GM21619 (cell line): ENCODE data around the gene GABRB2.

ENCODE experiments used
- ATAC-seq: cut with Tn5 transposase; IDR thresholded peaks from one replicate; pipeline ENCODE4 v1.9.1; 2021; ENCODE audit not compliant: unreplicated experiment

GABRB2 gene

DNA sequence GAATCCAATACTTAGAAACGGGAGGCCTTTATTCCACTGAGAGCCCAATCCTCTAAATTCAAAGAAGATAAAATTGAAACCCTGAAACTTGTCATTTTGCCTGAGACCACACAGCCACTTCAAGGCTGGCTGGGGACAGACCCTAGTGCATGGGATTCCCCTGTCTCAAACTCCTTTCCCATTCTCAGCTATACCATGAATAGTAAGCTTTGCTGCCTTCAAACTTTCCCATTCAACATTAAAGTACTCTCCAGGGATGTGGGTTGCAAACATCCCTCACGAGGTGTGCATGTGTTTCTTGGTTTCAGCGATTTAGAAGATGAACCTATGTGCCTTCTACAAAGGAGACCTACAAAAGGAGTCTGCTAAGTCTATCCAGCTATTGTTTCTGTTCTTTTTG is 64.6 kb downstream of the GABRB2 start:
- peak; percentile 81 for ATAC-seq

DNA sequence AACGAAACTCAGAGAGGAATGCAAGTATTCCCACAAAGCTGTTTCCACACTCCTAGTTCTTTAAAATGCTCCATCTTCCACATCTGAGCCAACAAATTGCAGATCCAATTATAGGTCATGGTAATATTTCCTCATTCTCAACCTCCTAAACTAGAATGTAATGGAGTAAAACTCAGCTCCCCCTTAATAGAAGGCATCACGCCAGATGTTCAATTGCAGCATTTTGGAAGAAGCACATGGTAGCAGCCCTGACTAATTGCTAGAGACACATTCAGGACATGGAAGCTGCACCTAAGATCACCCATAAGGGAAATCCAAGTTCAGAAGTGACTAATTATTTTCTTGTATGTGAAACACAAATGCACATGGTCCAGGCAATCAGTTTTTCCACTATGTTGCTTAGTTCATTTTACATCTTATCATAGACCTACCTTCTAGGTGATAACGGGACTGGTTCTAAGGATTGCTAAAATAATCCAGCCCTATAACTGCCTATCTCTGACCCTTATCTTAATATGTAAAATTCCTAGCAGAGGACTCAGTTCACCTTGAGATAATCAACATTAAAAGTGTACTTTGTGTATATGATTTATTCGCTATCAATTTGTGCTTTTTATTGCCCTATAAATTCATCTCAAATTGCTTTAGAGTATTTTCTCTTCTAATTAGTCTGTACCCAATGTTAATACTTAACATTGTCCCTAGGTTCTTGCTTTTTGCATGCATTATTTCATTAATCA is 75.1 kb downstream of the GABRB2 start:
- ATAC-seq, result no peak

DNA sequence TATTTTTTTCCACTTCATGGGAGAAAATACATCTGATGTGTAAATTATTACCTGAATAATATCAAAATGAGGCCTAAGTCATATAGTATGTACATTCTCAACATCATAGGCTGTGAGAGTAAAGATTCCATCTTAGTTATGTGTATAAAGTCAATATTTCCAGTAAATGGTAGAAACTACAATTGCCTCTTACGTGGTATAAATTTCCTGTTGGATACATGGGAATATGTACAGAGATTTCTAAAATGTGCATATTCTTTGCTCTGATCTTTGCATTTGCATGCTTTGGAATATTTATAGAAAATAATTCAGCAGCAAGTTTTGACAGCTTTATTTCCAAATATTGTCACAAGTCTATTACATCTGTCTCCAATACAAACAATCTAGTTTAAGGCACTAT is 78.8 kb downstream of the GABRB2 start:
- no peak for ATAC-seq

DNA sequence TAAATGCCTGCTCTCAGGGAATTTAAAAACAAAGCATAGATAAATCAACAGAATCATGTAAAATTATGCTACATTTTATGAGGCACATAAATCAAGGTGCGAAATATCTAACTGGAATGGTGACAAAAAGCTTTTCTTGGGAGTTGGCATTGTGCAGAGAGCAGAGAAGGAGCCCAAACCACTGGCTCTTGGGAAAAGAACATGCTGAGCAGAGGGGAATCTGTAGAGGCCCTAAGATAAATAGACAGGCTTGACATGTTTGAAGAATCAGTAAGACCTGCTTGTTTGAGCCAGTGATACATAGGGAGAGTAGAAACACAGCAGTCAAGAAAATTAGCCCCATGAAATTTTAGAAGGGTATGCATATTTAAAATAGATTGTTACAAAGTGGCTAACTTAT is 85.8 kb downstream of the GABRB2 start:
- ATAC-seq, result no peak

DNA sequence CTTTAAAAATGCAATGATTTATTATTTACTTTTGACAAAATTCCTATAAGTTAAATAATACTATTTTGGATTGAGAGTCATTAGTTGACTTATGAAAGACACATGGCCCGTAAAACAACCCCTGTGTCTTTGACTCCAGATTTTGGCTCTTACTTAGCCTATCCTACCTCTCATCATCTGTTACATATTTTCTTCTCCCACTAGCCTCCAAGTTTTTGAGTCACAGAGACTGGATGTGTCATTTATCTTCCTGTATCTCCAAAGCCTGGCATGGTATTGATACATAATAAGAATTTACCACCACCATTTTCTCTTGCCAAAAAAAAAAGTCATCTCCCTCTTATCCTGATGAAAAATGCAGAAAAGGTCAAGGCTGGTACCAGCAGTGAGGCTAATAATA is 99.9 kb downstream of the GABRB2 start:
- no peak for ATAC-seq

DNA sequence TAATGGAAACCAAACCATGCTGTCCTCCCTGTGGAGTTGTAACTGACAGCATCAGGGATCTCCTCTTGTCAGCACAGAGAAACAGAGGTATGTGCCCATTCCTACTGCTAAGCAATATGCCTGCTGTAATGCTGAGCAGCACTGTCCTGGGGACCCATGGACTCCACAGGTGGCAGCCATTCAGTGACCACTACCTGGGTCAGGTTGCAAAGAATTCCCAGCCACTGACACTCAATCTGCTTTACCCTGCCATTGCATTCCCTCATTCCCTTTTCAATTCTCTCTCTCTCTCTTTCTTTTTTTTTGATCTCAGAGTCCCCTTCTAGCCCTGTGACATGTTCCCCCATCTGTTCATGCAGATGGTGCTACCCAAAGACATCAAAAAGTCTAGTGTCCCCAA is 104.1 kb downstream of the GABRB2 start:
- no peak for ATAC-seq

DNA sequence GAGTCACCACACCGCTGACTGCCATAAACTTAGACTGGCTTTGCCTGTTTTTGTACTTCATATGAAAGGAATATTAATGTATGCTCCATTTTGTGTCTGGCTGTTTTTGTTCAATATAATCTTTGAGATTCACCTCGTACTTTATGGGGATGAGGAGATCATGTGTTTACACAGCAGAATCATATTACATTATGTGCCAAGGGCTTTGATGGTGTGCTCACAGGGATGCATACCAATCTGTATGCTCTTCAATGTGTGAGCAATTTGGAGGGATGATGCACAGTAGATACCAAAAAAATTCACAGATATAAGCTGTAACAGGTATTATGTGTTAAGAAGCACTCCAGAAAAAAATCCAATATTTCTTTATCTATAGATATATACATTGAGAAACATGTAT is 113.7 kb downstream of the GABRB2 start:
- ATAC-seq, result no peak

DNA sequence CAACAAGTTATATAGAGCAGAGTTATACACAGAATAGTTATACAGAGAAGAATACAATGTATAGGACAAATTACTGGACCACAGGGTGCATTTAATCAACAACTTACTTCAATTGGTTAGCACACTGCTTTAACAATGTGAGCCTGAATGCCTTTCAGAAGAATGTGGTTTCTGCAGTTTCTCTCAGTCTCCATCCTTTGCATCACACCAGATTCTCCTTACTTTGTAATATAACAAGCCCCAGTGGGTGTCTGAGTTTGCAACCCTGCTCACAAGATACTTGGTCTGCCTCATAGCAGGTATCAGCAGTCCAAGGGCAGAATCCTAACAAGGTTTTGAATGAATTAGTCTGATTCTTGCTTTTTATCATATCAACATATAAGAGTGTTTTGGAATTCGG is 114.6 kb downstream of the GABRB2 start:
- ATAC-seq, result no peak

DNA sequence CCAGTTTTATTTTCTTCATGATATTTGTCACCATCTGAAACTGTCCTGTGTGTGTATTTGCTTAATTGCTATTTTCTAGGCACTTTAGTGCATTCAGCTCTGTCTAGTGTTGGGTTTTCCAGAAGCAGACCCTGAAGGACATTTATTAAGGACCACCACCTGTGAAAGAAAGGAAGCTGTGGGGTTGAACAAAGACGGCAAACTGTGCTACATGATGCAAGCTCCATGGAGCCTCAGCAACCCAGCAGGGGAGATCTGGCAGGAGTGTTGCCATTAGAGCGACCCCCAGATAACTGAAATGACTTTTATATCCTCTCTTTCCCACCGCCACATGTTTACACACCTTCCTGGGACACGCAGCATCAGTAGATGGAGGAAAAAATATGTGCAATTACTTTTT is 125.5 kb downstream of the GABRB2 start:
- ATAC-seq, result no peak

DNA sequence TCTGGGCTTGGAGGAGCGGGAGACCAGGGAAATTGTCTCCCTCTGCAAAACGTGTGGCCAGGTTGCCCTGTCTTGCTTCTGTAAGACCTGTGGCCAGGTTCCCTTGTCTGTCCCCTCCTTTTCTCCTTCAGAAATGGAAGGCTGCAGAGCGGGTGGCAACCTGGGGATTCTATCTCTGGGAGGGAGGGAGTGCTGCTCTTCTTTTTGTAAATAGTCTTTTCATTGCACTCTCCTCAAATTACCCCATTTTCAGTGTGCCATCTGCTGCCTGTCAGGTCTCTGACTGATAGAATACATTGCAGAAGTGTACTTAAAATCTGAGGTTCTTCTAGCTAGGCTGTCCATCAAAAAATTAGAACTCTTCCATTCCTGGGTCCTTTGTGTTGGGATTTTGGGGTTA is 126.0 kb downstream of the GABRB2 start:
- no peak for ATAC-seq

DNA sequence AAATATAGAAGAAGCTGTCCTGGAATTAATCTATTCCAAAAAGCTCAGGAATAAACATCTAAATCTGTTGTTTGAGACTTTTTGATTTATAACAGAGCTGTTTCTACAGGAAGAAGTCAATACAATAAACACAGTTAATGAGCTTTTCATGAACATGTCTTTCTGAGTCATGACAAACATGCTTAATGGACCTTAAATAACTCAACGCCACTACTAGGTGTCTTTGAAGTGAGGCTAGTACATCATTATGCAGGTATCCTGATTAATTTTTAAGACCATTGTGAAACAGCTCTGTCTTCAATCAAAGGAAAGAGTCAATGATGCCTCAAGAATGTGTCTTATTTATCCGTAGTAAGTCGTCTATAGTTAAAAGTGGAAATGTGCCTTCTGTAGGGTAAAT is 131.6 kb downstream of the GABRB2 start:
- no peak for ATAC-seq

DNA sequence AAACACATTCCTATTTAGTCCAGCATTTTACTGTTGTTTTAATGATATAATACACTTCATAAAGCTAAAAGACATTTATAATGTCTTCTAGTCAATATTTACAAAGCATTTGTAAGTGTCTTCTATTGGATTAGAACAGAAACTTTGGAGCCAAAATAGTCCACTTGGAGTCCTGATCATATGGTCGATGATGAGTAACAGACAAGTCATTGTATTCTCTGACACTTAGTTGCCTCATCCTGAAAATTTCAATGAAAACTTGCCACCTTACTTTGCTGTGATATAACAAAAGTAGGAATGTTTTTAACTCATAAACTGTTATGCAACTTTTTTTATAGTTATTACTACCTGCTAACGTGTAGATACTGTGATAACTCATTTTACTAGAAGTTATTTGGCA is 132.5 kb downstream of the GABRB2 start:
- no peak for ATAC-seq

DNA sequence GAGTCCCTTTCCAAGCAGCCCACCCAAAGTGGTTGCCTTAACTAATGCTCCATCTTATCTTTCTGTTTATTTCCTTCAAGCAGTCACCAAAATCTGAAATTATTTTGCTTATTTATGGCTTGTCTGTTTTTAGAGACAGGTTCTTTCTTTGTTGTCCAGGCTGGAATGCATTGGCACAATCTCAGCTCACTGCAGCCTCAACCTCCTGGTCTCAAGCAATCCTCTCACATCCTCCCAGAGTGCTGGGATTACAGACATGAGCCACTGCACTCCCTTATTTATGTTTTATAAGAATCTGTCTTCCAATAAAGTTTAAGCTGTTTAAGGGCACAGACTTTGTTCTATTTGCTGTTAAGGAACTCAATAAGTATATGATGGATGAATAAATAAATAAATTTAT is 133.7 kb downstream of the GABRB2 start:
- ATAC-seq, result no peak

DNA sequence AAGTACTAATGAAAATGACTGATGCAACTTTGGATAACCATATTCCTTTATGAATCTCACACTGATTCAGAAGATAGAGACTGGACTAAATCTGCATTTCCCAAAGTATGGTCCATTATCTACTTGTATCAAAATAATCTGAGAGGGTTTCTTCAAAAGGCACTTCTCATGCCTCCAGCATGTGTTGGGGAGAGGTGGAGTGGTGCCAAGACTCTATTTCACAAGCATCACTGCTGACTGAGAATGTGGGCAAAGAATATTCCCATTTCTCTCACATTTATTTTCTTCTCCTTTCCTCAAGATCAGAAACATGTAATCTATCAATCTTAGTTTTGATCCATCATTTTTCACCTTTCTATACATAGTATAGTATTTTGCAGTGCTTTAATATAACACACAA is 135.4 kb downstream of the GABRB2 start:
- no peak for ATAC-seq

DNA sequence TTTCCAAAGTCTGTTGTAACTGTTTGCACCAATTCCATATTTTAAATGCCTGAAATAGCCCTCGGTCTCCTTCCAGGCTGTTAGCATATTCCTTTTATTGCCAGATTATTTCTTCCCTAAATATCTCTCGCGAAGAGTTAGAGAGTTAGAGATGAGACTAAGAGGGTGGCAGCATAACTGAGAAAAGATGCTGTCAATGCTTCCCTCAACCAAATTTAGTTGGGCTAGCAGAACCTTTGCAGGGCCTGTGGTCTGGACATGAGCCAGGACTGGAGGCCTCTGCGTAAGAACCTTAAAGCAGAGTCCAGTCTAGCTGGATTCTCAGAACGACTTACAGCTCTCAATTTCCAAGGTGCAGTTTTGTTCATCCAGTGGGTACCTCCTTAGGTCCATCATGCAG is 135.9 kb downstream of the GABRB2 start:
- ATAC-seq, result no peak

DNA sequence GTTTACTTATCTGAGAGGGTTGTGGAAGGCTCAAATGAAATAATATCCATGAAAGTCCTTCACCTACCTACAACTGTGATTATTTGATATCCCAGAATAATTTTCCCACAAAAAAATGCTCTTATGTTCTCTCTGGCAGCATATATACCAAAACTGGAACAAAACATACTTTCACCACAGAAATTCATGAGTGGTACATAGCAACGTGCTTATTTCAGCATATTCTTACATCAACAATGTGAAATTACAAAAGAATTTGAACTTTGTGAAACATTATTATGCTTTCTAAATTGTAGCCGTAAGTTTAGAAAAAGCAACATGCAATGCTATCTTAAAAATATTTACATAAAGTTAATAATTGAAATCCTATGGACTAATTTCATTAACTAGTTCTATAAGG is 137.1 kb downstream of the GABRB2 start:
- ATAC-seq, result no peak

DNA sequence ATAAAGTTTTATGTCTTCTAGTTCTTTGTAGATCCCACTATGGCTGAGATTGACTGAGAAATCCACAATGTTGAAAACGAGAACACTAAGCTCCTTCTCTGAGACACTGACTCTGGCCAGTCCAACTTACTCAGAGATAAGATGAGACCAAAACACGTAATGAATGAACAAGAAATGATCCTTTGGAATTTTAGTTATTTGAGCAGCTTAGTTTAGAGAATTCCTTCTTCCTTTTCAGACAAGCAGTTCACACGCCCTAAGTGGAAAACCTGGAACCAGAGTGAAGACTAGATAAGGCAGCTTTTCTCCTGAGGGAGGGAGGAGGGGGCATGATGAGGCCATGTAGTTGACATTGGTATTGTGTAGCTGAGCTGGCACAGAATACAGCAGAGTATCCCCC is 139.6 kb downstream of the GABRB2 start:
- no peak for ATAC-seq

DNA sequence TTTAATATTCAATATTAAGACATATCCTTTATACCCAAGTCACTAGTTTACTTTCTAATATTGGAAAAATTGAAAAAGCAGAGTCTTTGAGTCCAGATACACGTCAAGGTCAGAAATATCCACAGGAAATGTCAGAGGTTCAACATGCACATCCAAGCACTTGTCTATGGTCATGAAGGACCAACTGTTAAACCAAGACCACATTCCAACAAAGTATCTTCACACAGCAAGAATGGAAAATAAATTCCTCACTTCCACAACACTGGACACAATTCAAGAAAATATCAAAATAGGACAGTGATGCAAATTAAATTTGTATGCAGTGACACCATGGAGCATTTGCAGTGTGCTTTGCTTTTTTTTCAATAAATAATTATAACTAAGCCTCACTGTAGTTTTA is 142.5 kb downstream of the GABRB2 start:
- ATAC-seq, result no peak

DNA sequence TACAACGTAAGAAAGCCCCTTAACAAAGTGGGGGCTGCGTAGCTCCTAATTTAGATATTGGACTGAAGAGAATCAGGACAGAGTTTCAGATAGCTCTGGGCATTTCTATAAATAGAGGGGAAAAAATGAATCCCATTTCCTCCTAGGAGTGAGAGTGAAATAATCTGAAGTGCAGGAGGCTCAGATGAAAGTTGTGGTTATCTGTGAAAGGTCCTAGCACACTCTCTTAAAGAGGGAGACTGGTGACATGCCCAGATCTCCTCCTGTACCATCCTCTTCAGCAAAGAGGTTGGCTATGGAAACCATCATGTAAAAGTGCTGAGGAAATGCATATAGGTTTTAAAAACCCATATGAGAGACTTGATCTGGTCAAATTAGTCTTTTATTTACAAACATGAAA is 143.4 kb downstream of the GABRB2 start:
- ATAC-seq, result no peak

DNA sequence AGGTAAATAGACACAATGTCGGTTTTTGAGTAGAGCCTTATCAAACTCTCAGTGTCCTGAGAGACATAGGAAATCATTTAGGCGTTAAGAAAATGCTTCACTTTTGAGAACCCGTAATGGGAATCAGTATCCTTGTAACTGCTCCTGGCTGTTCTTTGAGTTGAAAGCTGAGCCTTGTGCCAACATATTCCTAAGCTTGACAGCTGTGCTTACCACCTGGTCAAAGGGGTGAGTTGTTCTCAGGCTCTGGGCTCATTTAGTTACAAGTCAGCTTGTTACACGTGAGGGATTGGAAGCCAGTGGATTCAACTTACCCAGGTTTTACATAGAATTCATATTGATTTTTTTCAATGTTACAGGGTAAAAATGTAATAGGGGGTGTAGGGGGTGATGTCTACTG is 145.9 kb downstream of the GABRB2 start:
- no peak for ATAC-seq

DNA sequence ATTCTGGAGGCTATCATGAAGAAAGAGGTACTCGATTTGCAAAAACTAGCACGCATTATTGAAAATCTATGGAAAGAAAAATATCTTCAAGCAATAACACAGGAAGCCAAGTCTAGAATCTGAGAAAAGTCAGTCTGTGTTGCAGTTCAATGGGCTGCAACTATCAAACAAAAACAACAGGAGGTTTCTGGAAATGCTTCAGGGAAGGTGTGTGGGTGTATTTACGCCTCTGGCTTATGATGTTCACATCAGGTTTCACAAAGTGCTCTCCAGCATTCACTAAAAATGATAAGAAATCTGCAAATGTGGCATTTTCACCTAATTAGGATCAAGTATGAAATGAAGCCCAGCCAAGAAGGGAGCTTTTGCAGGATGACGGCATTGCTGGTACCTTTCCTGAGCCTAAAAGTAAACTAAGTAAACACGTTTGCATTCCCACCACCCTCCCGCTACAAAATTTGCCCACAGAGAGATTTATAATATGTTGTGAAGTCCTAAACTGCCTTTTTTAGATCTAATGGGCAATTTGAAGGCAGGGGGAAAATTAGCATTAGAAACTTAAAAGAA is 146.4 kb downstream of the GABRB2 start:
- no peak for ATAC-seq

DNA sequence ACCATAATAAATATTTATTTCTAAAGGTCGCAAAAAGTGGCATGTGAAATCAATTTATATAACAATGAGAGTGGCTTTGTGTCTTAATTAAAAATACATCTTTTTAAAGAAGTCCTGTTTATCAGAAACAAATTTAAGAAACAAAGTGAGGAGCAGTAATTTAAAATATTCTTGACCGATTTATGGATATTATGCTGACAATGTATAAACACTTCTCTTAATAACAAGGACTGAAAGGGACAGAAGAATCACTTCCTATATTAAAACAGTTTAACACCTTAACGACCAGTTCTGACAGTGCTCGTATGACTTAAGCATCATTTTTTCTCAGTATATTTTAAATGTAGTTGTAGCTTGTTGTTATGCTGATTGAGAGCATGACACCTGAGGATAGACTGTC is 149.1 kb downstream of the GABRB2 start:
- ATAC-seq, result no peak

DNA sequence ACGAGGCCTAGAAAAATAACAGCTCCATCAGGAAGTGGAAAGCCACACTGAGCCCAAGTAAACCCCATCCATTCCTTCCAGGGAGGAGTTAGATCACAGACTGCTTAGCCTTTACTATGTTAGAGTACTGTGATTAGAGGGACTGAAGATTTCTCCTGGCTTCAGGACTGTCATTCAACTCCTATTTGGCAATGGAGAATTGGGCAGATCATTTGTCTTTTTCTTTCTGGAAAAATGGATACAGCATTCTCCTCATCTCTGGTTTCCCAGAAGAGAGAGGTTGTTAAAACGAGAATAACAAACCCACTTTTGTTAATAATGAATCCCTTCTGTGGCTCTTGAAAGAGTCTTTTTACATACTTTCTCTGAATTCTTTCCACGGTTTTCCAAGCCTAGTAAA is 150.4 kb downstream of the GABRB2 start:
- no peak for ATAC-seq
